GM19035 (cell line): ENCODE measurements around the gene PPP1R3C.

Source experiments
- ATAC-seq: cut with Tn5 transposase; IDR thresholded peaks from one replicate; pipeline ENCODE4 v1.9.1; 2021; ENCODE audit not compliant: unreplicated experiment

The PPP1R3C gene

DNA sequence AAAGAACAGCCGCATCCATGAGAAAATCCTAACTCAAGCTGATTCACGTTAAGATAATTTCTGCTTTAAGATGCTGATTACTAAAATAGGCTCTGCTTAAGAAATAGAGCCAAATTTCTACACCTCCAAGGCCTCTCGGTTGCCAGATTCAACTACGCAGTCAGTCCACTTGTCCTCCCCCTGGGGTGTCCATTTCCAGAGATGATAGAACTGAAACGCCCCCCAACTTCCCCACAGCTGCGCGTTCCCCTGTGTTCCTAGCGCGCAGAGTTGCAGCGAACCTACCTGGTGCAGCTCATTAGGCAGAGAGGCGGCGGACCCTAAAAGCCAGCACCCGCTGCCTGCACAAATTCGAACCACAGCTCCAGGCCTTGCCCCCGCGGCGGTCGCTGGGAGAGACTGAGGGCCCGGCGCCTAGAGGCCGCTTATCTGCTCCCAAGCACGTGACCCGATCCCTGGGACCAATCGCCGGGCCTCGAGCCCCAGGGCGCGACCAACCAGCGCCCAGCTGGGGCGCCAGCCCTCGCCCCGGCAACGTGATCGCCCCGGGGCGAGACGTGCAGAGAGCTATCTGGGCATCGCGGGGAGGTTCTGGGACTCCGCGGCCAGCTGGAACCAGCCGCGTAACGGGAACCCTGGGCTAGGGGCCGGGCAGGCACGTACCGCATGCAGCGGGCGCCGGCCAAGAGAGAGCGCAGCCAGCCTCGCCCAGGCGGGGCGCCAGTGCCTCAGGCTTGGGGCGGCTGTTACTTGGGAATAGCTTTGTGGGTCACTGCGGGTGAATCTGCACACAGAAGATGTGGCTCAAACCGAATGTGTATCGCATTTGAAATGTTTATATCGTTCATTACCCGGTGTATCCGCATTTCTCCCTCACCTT lies at the start of gene PPP1R3C:
Gene PPP1R3C, minus strand, starts transcription at position 401 of the 880 bp plus-strand sequence. Its CDS starts 102 bp downstream, at position 299.
- ATAC-seq, result peak; percentile 71

DNA sequence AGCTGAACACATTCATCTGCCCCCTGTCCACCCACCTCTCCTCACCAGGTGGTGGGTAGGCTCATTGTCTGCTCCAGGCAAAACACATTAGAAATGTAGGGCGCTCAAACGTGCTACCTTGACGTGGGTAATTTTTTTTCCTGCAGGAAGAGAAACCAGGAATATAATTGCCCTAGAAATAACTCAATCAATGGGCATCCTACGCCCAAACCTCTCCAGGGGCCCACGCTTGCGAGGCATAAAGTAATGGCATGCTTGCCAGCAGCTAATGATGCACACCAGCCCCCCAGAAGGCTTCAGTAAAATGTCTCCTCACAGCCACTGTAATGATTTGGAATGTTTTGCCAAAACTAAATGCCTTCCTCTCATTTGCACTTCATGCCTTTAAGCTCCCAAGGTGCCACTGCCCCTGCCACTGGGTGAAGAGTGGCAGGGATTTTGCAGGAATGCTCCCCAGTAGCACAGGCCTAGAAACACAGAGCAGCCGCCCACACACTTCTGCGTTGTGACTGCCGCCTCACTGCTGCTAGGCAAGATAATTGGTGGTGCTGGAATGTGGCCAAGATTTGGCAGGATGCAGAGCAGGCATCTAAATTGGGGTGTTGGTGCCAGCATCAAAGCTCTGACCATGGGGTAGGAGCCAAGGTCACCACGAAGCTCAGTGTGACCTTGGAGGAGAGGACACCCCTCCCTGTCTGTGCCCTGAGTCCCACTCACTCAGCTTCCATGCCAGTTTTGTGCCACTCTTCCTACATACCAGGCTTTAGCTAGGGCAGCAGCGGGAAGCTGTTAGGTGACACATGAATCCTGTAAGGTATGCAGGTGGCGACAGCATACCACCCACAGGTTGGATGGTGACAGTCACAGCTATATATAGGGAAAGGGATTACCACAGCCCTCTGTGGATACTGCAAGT lies 48.7 kb upstream of the PPP1R3C start:
- no peak for ATAC-seq

DNA sequence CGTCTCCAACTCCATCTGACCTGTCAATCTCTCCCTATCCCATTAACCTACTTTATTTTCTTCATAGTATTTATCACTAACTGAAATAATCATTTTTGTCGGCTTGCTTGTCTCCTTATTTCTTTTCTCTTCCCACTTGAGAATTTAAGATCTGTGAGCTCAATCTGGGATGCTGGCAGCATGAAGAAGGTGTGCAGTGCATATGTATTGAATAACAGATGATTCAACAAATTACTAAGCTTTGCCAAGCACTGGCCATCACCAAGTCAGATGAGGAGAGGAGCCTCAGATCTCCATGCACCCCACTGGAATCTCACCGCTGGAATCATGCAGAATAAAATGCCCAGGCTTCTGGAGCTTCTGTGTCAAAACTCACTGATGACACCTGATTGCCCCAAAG lies 47.6 kb upstream of the PPP1R3C start:
- no peak for ATAC-seq

DNA sequence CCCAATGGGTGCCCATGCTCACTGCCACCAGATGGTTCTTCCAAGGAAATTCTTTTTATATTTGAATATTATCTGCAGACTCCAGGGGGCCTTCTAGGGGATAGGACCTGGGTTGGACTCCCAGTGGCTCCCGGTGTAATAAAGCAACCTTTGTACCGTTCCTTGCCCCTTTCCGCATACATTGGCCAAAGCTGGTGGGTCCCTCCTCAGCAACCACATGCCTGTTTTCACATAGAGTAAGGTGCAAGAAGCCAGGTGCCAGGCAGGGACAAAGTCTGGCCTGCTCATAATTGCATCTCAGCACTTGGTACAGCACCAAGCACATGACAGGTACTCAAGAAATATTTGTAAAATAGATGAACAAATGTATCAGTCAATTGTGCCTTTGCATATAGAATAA lies 46.4 kb upstream of the PPP1R3C start:
- no peak for ATAC-seq

DNA sequence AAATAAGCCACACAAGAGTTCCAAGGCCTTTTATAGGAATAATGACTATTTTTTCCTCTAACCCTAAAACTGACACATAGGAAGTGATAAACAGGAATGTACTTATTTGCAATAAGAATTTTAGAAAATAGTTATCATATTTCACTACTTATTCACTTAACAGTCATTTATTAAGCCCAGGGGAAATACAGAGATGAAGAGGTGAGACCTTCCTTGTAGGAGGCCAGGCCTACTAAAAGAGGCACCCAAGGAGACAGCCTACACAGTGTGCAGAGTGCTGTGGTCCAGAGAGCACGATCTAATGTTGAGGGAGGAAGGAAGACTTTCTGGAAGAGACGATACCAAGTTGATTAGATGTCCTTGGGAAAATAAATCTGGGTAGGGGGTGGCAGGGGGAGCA lies 45.0 kb upstream of the PPP1R3C start:
- ATAC-seq, result no peak

DNA sequence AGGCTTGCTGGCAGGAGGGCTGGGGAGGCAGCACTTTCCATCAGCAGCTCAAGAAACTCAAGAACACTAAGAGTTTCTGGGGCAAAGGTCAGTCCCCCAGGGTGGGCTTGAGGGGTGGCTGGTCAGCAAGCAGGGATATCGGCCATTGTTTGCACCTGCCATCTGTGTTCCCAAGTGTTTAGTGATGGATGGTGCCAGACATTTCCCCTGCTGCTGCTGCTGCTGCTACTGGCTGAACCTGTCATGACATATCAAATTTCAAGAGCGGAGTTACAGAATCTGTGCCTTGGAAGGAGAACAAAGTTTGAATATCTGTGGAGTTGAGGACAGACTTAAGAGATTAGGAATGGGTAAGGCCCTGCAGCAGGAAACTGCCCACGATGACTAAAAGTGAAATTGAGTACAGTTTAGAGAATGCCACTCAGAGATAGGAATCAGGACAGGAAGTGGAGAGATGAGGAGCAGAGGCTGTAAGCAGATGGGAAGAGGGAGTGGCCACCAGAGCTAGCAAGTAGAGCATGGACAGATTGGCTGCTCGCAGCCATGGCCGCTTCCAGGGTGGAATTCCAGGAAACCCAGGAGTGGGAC lies 39.2 kb upstream of the PPP1R3C start:
- ATAC-seq, result no peak

DNA sequence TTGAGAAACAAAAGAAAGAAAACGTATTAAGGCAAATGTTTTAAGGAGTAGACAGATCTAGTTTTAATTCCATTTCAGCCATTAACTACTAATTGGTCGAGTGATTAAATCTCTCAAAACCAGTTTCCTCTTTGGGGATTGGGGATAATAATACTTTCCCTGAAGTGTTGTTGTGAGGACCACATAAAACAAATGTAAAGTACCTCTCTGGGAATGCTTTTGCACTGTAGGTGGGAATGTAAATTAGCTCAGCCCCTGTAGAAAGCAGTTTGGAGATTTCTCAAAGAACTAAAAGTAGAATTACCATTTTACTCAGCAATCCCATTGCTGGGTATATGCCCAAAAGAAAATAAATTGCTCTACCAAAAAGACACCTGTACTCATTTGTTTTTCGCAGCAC lies 36.0 kb upstream of the PPP1R3C start:
- no peak for ATAC-seq

DNA sequence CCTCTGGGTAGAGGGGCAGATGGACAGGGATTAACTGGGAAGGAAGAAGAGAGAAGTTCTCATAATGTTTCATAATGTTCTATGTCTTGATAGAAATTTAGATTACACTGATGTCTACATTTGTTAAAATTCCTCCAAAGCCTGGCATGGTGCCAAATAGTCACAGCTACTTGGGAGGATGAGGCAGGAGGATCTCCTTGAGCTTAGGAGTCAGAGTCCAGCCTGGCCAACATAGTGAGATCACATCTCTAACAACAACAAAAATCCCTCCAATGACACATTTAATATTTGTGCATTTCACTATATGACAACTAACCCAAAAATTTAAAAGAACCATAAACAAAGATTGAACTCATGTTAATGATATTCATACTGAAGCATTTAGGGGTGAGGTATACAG lies 33.0 kb upstream of the PPP1R3C start:
- no peak for ATAC-seq

DNA sequence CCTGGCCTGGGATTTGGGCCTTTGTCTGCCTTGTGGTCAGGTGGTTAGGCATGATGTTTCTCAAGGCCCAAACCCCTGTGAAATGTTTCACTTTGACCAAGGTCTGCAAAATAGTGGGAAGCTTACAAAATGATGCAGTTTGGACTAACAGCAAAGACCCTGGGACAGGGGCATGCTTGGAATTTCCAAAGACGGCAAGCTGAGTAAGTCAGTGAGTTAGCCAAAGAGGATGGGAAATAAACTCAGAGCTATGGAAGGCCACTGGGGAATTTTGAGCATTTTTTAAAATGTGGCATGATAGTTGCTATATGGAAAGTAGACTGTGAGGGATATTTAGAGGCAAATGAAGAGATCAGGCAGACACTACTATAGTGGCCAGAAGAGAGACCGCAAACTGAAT lies 31.6 kb upstream of the PPP1R3C start:
- ATAC-seq, result no peak

DNA sequence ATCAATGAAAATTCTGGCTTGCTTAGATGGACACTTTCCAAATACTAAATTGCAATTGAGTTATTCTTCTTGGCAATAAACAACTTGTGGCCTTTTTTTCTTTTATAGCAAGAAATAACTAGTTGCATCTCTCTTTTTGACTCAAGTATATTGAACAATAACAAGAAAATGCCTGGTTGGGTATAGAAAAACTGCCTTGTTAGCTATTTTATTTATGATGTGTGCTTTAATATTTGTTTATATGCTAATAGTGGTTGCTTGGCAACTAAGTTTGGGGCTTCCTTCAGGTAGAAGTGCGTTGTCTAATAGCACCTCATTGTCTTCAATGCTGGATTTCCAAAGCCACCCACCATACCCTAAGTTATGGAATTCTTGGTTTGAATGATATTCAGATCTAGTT lies 30.1 kb upstream of the PPP1R3C start:
- ATAC-seq, result no peak

DNA sequence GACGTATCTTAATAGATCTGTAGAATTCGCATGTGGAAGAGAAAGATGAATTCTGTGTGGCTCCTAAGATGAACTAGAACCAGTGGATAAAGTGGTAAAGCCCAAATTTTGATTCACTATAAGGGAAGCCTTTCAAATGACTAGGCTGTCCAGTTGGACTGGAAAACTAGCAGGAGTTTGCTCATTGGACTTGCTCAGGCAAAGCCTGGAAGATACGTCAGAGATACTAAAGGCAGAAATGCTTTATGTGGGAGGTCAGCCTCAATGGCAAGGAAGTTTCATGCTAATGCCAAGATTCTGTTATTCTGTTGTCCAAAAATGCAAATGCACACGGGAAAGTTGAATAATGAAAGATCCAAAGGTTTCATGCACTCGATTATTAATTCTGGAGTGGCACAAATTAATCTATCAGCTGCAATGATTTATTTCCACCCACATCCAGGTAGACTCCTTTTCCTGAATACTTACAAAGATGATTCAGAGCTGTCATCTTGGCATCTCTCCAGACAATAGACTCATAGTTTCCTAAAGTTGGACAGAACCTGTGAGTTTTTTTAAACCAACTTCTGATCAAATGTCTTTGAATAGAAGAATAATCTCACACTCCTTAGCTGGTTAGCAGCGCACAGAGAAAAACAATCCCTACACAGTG lies 20.5 kb upstream of the PPP1R3C start:
- ATAC-seq, result no peak

DNA sequence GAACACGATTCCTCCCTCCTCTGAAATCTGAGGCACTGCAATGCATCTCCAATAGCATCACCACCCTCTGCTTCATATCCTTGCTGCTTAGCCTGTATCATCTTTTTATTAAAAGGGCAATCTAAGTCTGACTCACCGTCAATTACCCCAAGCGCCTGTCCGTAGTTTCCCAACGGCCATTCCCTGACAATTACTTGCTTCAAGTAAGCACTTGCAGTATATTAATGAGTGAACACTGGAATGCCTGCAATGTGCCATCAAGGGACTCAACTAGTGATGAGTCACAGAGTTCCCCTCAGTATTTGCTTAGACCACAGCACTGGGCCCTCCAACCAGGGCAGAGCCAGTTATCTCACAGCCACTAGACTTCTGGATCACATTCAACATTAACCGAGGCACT lies 19.5 kb upstream of the PPP1R3C start:
- no peak for ATAC-seq

DNA sequence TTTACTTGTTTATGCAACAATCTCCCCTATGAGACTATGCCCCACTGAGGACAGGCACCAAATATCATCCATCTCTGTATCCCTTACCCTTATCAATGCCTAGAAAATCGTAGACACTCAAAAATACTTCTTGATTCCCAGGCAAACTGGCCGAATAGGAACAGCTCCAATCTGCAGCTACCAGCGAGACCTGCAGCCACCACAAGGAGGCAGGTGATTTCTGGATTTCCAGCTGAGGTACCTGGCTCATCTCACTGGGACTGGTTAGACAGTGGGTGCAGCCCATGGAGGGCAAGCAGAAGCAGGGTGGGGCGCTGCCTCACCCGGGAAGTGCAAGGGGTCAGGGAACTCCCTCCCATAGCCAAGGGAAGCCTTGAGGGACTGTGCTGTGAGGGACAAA lies 10.8 kb upstream of the PPP1R3C start:
- no peak for ATAC-seq

DNA sequence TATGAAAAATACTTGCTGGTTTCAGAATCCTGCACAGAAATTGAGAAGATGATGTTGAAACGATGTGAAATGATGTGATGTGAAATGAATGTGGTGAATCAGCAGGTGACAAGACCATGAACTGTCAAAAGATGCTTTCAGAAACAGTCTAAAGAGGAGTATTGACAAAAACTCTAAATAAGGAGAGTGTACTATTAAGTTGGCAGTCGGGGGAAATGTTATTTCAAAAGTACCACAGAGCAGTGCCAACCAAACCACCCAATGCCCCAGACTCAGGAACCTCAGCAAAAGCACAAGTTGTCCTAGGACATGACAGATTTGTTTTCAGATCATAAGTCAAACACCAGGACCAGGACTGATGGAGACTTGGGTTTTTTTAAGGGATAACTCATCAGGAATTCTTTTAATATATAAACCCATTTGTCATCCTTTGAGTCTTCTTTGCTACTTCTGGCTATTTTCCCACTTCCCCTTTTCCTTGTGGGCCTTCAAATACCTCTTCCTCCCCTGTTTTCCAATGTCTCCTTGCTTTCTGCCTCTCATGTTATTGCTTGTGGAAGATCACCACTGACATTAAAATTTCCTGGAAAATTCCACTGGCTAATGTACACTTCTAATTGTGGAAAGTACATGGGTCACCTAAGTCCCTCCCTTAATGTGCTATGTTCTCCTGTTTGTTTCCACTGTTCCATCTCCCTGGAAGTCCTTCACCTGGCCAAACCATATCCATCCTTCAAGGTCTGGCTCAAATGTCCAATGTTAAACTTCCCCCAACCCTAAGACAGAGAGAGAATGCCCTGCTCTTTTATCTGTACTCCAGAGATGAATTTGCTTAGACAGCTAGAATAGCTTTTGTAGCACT lies 10.2 kb upstream of the PPP1R3C start:
- no peak for ATAC-seq

DNA sequence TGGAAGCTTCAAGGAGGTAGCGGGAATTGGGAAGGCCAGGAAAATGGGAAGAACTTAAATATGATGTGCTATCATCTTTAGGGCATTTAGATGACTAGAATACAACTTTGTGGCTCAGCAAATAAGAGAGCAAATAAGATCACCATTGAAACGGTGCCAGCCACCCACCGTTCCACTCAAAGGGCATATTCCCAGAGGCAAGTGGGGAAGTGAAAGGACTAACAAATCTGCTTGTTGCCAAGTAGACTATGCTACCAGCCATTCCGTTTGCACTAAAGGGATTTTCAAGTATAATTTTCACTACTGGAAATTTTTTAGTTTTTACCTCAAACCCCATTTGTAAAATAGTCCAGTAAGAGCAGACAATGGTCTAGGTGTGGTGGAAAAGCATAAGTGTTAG lies 4.0 kb upstream of the PPP1R3C start:
- no peak for ATAC-seq

DNA sequence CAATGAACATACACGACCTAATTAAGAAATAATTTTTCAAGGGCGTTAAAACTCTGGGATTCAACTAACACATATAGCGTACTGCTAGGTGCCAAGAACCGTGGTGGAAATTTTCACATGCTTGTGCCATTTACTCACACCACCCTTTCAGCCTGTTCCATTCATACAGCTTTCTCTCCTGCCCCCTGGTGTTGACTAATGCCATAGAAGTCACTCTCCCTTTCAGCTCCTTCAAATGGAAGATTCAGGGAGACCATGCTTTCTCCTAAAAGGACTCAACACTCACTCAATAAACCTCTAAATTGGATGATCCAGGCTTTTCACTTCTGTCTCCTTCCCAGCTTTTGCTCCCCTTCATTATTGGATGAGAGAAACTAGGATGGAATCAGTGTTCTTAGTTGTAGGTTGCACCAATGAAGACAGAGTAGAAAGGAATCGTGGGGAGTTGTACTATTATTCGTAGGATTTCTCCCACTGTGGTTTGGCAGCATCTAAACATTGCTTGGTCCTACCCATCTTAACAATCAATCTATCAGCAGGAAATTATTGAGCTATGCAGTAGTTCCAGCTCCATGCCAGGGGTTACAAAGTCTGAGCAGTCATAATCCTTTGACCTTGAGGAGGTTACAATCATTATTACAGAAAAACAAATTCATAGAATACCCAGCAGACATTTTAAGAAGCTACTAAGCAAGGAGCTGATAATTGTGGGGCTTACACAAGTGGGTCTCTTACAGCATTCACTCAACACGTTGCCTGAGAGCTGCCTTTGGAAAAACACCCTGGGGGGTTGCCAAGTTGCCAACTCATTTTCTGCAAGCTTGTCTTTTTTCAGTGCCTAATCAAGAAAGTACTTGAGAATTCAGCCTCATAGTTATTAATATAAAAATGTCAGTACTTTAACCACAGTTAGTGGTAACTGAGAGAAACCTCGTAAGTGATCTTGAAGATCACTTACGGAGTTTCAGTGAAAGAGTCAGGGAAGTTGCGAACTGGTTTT lies 2.8 kb upstream of the PPP1R3C start:
- ATAC-seq, result no peak

DNA sequence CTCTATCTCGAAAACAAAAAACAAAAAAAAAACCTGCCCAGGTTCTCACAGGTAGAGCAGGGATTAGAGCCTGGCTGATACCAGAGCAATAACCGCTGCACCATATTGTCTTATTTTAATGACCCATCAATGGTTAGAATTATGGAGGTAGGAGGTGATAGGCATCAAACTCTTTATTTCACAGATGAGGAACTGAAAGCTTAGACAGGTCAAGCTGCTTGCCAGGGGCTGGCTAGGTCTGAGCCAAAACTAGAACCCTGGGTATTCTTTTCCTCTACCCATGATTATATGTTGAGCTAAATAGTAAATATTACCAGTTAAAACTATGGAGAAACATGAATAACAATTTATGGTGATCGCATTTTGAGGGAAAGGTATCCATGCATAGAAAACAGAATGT lies 2.0 kb upstream of the PPP1R3C start:
- no peak for ATAC-seq

DNA sequence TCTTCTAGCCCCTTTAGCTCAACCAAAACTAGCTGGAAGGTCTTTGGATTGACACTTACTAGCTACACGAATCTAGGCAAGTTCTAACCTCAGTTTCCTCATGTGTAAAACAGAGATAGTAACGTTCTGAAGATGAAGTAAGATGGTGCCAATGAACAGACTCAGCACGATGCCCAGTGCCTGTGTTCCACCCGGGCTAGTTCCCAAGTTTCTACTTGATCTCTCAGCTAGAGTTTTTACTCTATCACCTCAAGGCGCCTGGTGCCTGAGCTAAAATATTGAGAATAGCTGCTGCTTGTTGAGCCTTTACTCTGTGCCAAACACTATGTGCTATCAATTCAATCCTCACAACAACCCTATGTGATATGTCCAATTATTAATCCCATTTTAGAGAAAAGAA lies 1.4 kb upstream of the PPP1R3C start:
- no peak for ATAC-seq

DNA sequence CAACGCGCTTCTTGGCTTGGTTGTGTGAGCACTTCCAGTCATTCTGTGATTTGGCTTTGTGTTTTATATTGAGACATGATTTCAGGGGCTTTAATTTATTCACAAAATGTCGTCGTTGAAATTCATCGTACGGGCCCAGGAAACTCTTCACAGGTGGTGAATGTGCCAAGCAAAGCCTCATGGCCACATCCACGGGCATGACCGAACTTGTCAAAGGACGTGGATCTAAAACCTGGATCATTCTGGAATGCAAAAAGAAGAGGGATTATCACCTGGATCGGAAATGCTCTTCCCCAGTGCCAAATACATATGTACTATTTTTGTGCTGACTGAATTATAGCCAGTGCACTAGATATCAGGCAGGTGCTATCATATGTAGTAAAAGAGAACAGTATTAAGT lies 2.2 kb downstream of the PPP1R3C start:
- no peak for ATAC-seq
